Adrenal gland (tissue), 12 donors: ENCODE measurements around the gene YOD1. TPM values are rescaled to one million over a fixed set of nuclear protein-coding genes. Genes with fewer than 3 reads are reported as not detected.

Source experiments
- DNase-seq, 7 donors: peaks; one replicate each; pipeline ENCODE4 v3.0.0-alpha.2; 2019 to 2020
- H3K27ac ChIP-seq, 5 donors: fragments of 200-600 bp; sonication (generic) in 4 of 5; 1 replicate in 3 of 5; 2 replicates in 2 of 5; pipeline versions ENCODE4 v1.5.1 to v1.8.0; 2016 to 2020; ENCODE audit warnings: mild to moderate bottlenecking in 1 of 5
- H3K27me3 ChIP-seq: fragments of 200-600 bp; 2 replicates; pipeline ENCODE4 v1.8.0; 2021
- H3K36me3 ChIP-seq, 2 donors: fragments of 200-600 bp; replicated peaks in 1 of 2; 1 replicate in 1 of 2; 2 replicates in 1 of 2; pipeline versions ENCODE4 v1.5.1 to v1.8.0; 2018 to 2022
- H3K4me1 ChIP-seq, 2 donors: fragments of 200-600 bp; replicated peaks in 1 of 2; 1 replicate in 1 of 2; 2 replicates in 1 of 2; pipeline versions ENCODE4 v1.5.1 to v1.8.0; 2018 to 2021
- H3K4me3 ChIP-seq, 4 donors: fragments of 200-600 bp; sonication (generic) in 3 of 4; one replicate each; pipeline ENCODE4 v1.5.1; 2016 to 2018
- H3K9me3 ChIP-seq, 3 donors: fragments of 200-600 bp; sonication (generic) in 1 of 3; replicated peaks in 1 of 3; 1 replicate in 2 of 3; 2 replicates in 1 of 3; pipeline versions ENCODE4 v1.5.1 to v1.8.0; 2016 to 2021
- CTCF ChIP-seq, 6 experiments: fragments of 450-650 bp in 4 of 6; fragments of 200-600 bp in 2 of 6; sonication (generic) in 1 of 6; IDR thresholded peaks; 1 replicate in 5 of 6; 2 replicates in 1 of 6; pipeline versions ENCODE4 v1.5.1 to v1.8.0; 2016 to 2021; ENCODE audit warnings: antibody characterized with exemption in 6 of 6, mild to moderate bottlenecking in 2 of 6, moderate library complexity in 1 of 6
- POLR2A ChIP-seq, 2 donors: fragments of 450-650 bp; IDR thresholded peaks; one replicate each; pipeline ENCODE4 v1.6.1; 2017; ENCODE audit warnings: antibody characterized with exemption in 2 of 2, mild to moderate bottlenecking in 2 of 2, moderate library complexity in 1 of 2
- WGBS, 4 donors: extraction: QIAGEN DNeasy Blood & Tissue Kit in 2 of 4; methylation state at CpG; one replicate each; pipeline versions ENCODE4 v1.1.5 to v1.1.7; 2013 to 2017; 5-methylcytosine and 5-hydroxymethylcytosine counted together
- intact Hi-C, 2 donors: fragments of 100-400 bp; cut with DNase I; formaldehyde crosslinking; loops; one replicate each; pipeline versions ENCODE4 v1.14.1 to v1.15.0; 2022 to 2023
- polyA plus RNA-seq, 3 donors: library from polyadenylated mRNA; stranded (reverse); fragments of 200-250 nt in 2 of 3; fragments of 350-450 nt in 1 of 3; fragmentation: Illumina TruSeq in 1 of 3; extraction: RNeasy Lipid Tissue Mini Kit (QIAGEN cat#74804) in 1 of 3; gene quantifications; one replicate each; pipeline ENCODE4 v1.2.3, GENCODE V29; 2013 to 2014
- total RNA-seq, 9 donors: library from RNA; depleted of rRNA in 4 of 9; stranded (reverse); fragments of >200 nt in 4 of 9; fragments of 120-200 nt in 1 of 9; fragmentation: NEBNext Ultra II Directional in 1 of 9; extraction: Animal tissue kit (Norgen Biotek cat#: 25700) in 1 of 9; gene quantifications; one replicate each; pipeline versions ENCODE4 v1.1.0 to v1.2.4, GENCODE V29; 2013 to 2023
- donor health status: healthy with polysubstance abuse.
- donor health status: Bipolar disorder and iron deficiency.
- donor health status: DM: yes; HTN: yes; CAD: no.
- donor health status: DM: no; HTN: no; CAD: no.
- donor health status: DM: no; HTN: no; CAD: no.
- donor health status: DM: yes; HTN: yes; CAD: no.

Gene YOD1
- total and polyA plus RNA-seq, 12 donors, result 2.5 to 22.1 (median 8.6) TPM

GRCh38 chr1:207063014-207063413 lies 12.0 kb upstream of the YOD1 start:
- no peak for TF ChIP-seq CTCF (IDR thresholded peaks at IDR 0.05)
- no peak for TF ChIP-seq POLR2A (IDR thresholded peaks at IDR 0.05)
- Histone ChIP-seq H3K36me3 (peaks cover 0 to 46% of the 10 kb centered on the region in 2 donors), H3K4me1 (no peaks in the 10 kb centered on the region), H3K27me3 (no peaks in the 10 kb centered on the region), H3K4me3 (no peak overlapping the region), H3K9me3 (no peaks in the 10 kb centered on the region), H3K27ac (no peak overlapping the region)
- 88 to 97% (median 93%) methylated on average over 5 of the region's 5 CpGs for WGBS, 4 donors
- no peak for DNase-seq
- intact Hi-C loops, result no loop called here

- Histone ChIP-seq H3K27ac (no peak overlapping the region), H3K9me3 (no peaks in the 10 kb centered on the region), H3K4me3 (no peak overlapping the region), H3K4me1 (no peaks in the 10 kb centered on the region), H3K36me3 (peaks cover 0 to 39% of the 10 kb centered on the region in 2 donors), H3K27me3 (no peaks in the 10 kb centered on the region)
- intact Hi-C loops, result no loop called here
- no peak for TF ChIP-seq POLR2A (IDR thresholded peaks at IDR 0.05)
- no peak for TF ChIP-seq CTCF (IDR thresholded peaks at IDR 0.05)
- no peak for DNase-seq
- 80 to 100% (median 92%) methylated on average over 1 of the region's 1 CpG for WGBS, 4 donors
Measured at GRCh38 chr1:207062058-207062457, 11.1 kb upstream of the YOD1 start.

- Histone ChIP-seq H3K36me3 (peaks cover 0 to 35% of the 10 kb centered on the region in 2 donors), H3K4me1 (no peaks in the 10 kb centered on the region), H3K4me3 (no peak overlapping the region), H3K9me3 (no peaks in the 10 kb centered on the region), H3K27me3 (no peaks in the 10 kb centered on the region), H3K27ac (no peak overlapping the region)
- TF ChIP-seq POLR2A (IDR thresholded peaks at IDR 0.05) (no peak), CTCF (IDR thresholded peaks at IDR 0.05) (no peak)
- 51 to 75% (median 65%) methylated on average over 3 of the region's 3 CpGs for WGBS, 4 donors
- intact Hi-C loops, result no loop called here
- DNase-seq, result no peak
Measured at GRCh38 chr1:207060596-207060995, 9.6 kb upstream of the YOD1 start.

GRCh38 chr1:207059881-207060280 lies 8.9 kb upstream of the YOD1 start:
- 74 to 85% (median 80%) methylated on average over 3 to 4 of the region's 4 CpGs for WGBS, 4 donors
- peaks cover 0 to 28% of the 10 kb centered on the region in 2 donors for H3K36me3 ChIP-seq
- no peaks in the 10 kb centered on the region for H3K27me3 ChIP-seq
- no peaks in the 10 kb centered on the region for H3K9me3 ChIP-seq
- TF ChIP-seq CTCF (IDR thresholded peaks at IDR 0.05) (no peak), POLR2A (IDR thresholded peaks at IDR 0.05) (no peak)
- H3K4me3 ChIP-seq, result no peak overlapping the region
- intact Hi-C loops, result no loop called here
- no peak for DNase-seq
- no peak overlapping the region for H3K27ac ChIP-seq
- no peaks in the 10 kb centered on the region for H3K4me1 ChIP-seq
